ENCODE results near the gene PDCD2L.
A peak's percentile ranks its signal among the peaks of the same experiment; 100 is the strongest.
"Not testable (repeated sequence)": the region's sequence is repeated elsewhere in the genome, so short reads cannot be mapped to it uniquely, and the experiment has no call there.

The PDCD2L gene

DNA sequence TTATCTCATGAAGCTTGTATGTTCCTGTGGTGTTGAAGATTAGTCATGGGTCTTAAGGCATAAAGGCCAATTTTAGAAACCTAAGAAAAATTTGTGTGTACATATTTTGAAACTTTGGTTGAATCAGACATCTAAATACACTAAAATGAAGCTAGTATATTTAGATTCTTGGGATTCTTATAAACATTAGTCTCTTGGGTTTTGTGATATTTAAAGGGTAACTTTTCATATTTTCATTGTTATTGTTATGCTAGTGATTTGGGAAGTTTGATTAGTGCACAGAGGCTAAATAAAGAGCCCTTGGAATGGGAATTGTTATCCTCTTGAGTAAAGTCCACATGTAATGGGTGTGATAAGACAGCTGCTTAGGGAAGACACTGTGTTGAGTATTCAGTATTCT, 48.5 kb downstream of the PDCD2L start:
- Histone ChIP-seq H3K27me3 (replicated peaks in 2 of 5; ENCODE audit: control insufficient read depth in 4 of 5, insufficient read depth in 5 of 5, low read length in 4 of 5) (no peaks in the 10 kb centered on the region), H3K4me3 (ENCODE audit: control insufficient read depth in 1 of 7, extremely low read depth in 1 of 7, insufficient read depth in 4 of 7, low read depth in 2 of 7, low read length in 6 of 7) (no peak overlapping the region), H3K9me3 (ENCODE audit: control extremely low read depth in 1 of 5, control insufficient read depth in 4 of 5, insufficient read depth in 2 of 5, low read depth in 1 of 5, low read length in 4 of 5) (no peaks in the 10 kb centered on the region), H3K36me3 (ENCODE audit: control insufficient read depth in 4 of 4, insufficient read depth in 4 of 4, low read length in 3 of 4) (peaks cover 16 to 71% (median 49%) of the 10 kb centered on the region in 4 experiments), H3K27ac (ENCODE audit: insufficient read depth in 1 of 2, low read depth in 1 of 2, low read length in 2 of 2, poor library complexity in 1 of 2, severe bottlenecking in 2 of 2) (no peak overlapping the region), H3K4me1 (ENCODE audit: control extremely low read depth in 1 of 4, control insufficient read depth in 4 of 4, insufficient read depth in 4 of 4, low read length in 3 of 4) (no peaks in the 10 kb centered on the region)
- POLR2A ChIA-PET, result no interaction called here
- CTCF ChIA-PET, result interaction anchor here (0.8 to 1.3 kb wide), 3 partner anchors 8 to 21 kb away, joined by 3 to 5 read pairs (median 4); no protein-coding TSS in a partner anchor
- no peak for DNase-seq

- Histone ChIP-seq H3K36me3 (ENCODE audit: control insufficient read depth in 4 of 4, insufficient read depth in 4 of 4, low read length in 3 of 4) (peaks cover 22 to 71% (median 48%) of the 10 kb centered on the region in 4 experiments), H3K4me3 (ENCODE audit: control insufficient read depth in 1 of 7, extremely low read depth in 1 of 7, insufficient read depth in 4 of 7, low read depth in 2 of 7, low read length in 6 of 7) (no peak overlapping the region), H3K27ac (ENCODE audit: insufficient read depth in 1 of 2, low read depth in 1 of 2, low read length in 2 of 2, poor library complexity in 1 of 2, severe bottlenecking in 2 of 2) (peak overlapping the region in 1 of 2 experiments; percentile 36), H3K4me1 (ENCODE audit: control extremely low read depth in 1 of 4, control insufficient read depth in 4 of 4, insufficient read depth in 4 of 4, low read length in 3 of 4) (no peaks in the 10 kb centered on the region), H3K27me3 (replicated peaks in 2 of 5; ENCODE audit: control insufficient read depth in 4 of 5, insufficient read depth in 5 of 5, low read length in 4 of 5) (no peaks in the 10 kb centered on the region), H3K9me3 (ENCODE audit: control extremely low read depth in 1 of 5, control insufficient read depth in 4 of 5, insufficient read depth in 2 of 5, low read depth in 1 of 5, low read length in 4 of 5) (no peaks in the 10 kb centered on the region)
- WGBS (ENCODE audit: insufficient coverage), result 100% methylated on average over 2 of the region's 2 CpGs
- DNase-seq, result no peak
- ChIA-PET POLR2A (no interaction called here), CTCF (no interaction called here)
These were observed 49.9 kb downstream of the PDCD2L start for GRCh38 chr19:34454091-34454490.

GRCh38 chr19:34454685-34455084, 50.5 kb downstream of the PDCD2L start:
- Histone ChIP-seq H3K4me3 (ENCODE audit: control insufficient read depth in 1 of 7, extremely low read depth in 1 of 7, insufficient read depth in 4 of 7, low read depth in 2 of 7, low read length in 6 of 7) (no peak overlapping the region), H3K4me1 (ENCODE audit: control extremely low read depth in 1 of 4, control insufficient read depth in 4 of 4, insufficient read depth in 4 of 4, low read length in 3 of 4) (no peaks in the 10 kb centered on the region), H3K36me3 (ENCODE audit: control insufficient read depth in 4 of 4, insufficient read depth in 4 of 4, low read length in 3 of 4) (peaks cover 28 to 75% (median 50%) of the 10 kb centered on the region in 4 experiments), H3K27me3 (replicated peaks in 2 of 5; ENCODE audit: control insufficient read depth in 4 of 5, insufficient read depth in 5 of 5, low read length in 4 of 5) (no peaks in the 10 kb centered on the region), H3K9me3 (ENCODE audit: control extremely low read depth in 1 of 5, control insufficient read depth in 4 of 5, insufficient read depth in 2 of 5, low read depth in 1 of 5, low read length in 4 of 5) (no peaks in the 10 kb centered on the region), H3K27ac (ENCODE audit: insufficient read depth in 1 of 2, low read depth in 1 of 2, low read length in 2 of 2, poor library complexity in 1 of 2, severe bottlenecking in 2 of 2) (no peak overlapping the region)
- ChIA-PET POLR2A (no interaction called here), CTCF (no interaction called here)
- 92% methylated on average over 2 of the region's 3 CpGs for WGBS (ENCODE audit: insufficient coverage)
- no peak for DNase-seq

DNA sequence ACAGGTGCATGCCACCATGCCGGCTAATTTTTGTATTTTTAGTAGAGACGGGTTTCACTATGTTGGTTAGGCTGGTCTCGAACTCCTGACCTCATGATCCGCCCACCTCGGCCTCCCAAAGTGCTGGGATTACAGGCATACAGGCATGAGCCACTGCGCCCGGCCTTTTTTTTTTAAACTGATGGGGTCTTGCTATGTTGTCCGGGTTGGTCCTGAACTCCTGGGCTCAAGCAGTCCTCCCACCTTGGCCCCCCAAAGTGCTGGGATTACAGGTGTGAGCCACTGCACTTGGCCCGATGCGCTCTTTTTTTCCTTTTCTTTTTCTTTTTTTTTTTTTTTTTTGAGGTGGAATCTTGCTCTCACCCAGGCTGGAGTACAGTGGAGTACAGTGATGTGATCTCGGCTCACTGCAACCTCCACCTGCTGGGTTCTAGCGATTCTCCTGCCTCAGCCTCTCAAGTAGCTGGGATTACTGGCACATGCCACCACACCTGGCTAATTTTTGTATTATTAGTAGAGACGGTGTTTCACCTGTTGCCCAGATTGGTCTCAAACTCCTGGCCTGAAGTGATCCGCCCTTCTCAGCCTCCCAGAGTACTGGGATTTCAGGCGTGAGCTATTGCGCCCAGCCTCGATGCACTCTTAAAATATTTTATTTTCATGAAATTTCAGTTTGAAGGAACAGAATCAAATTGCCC, 51.7 kb downstream of the PDCD2L start:
- H3K4me3 ChIP-seq (ENCODE audit: control insufficient read depth in 1 of 7, extremely low read depth in 1 of 7, insufficient read depth in 4 of 7, low read depth in 2 of 7, low read length in 6 of 7); POLR2A ChIA-PET; H3K27me3 ChIP-seq (replicated peaks in 2 of 5; ENCODE audit: control insufficient read depth in 4 of 5, insufficient read depth in 5 of 5, low read length in 4 of 5); H3K9me3 ChIP-seq (ENCODE audit: control extremely low read depth in 1 of 5, control insufficient read depth in 4 of 5, insufficient read depth in 2 of 5, low read depth in 1 of 5, low read length in 4 of 5); H3K27ac ChIP-seq (ENCODE audit: insufficient read depth in 1 of 2, low read depth in 1 of 2, low read length in 2 of 2, poor library complexity in 1 of 2, severe bottlenecking in 2 of 2); H3K4me1 ChIP-seq (ENCODE audit: control extremely low read depth in 1 of 4, control insufficient read depth in 4 of 4, insufficient read depth in 4 of 4, low read length in 3 of 4); DNase-seq: not testable (repeated sequence)
- CTCF ChIA-PET, result interaction anchor here (0.7 kb wide), 1 partner anchor 29 kb away, joined by 3 read pairs; no protein-coding TSS in a partner anchor
- H3K36me3 ChIP-seq (ENCODE audit: control insufficient read depth in 4 of 4, insufficient read depth in 4 of 4, low read length in 3 of 4), result peaks cover 34 to 75% (median 55%) of the 10 kb centered on the region in 4 experiments
- WGBS (ENCODE audit: insufficient coverage), result 94% methylated on average over 5 of the region's 17 CpGs

DNA sequence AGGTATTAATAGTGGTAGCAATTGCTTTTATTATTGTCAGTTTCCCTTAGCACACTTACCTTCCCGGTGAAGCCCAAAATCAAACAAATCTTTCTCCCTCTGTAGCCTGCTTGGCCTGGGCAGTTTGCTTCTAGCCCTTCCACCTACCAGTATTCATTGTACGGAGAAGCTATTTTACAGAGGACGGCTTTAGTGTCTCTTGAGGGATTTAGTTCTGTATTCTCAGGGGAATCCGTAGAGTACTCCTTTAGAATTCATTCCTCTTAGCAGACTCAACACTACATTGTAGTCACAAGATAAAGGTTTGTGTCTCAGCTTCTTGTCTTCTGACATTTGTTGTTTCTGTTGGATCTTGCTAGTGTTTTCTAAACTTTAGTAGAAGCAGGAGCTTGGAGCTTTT, 53.2 kb downstream of the PDCD2L start:
- Histone ChIP-seq H3K4me1 (ENCODE audit: control extremely low read depth in 1 of 4, control insufficient read depth in 4 of 4, insufficient read depth in 4 of 4, low read length in 3 of 4) (no peaks in the 10 kb centered on the region), H3K27ac (ENCODE audit: insufficient read depth in 1 of 2, low read depth in 1 of 2, low read length in 2 of 2, poor library complexity in 1 of 2, severe bottlenecking in 2 of 2) (no peak overlapping the region), H3K36me3 (ENCODE audit: control insufficient read depth in 4 of 4, insufficient read depth in 4 of 4, low read length in 3 of 4) (peaks cover 37 to 80% (median 60%) of the 10 kb centered on the region in 4 experiments), H3K9me3 (ENCODE audit: control extremely low read depth in 1 of 5, control insufficient read depth in 4 of 5, insufficient read depth in 2 of 5, low read depth in 1 of 5, low read length in 4 of 5) (no peaks in the 10 kb centered on the region), H3K27me3 (replicated peaks in 2 of 5; ENCODE audit: control insufficient read depth in 4 of 5, insufficient read depth in 5 of 5, low read length in 4 of 5) (no peaks in the 10 kb centered on the region), H3K4me3 (ENCODE audit: control insufficient read depth in 1 of 7, extremely low read depth in 1 of 7, insufficient read depth in 4 of 7, low read depth in 2 of 7, low read length in 6 of 7) (no peak overlapping the region)
- ChIA-PET CTCF (interaction anchor here (1.0 to 1.1 kb wide), 2 partner anchors 14 to 26 kb away, joined by 3 to 4 read pairs; no protein-coding TSS in a partner anchor), POLR2A (interaction anchor here (0.6 kb wide), 1 partner anchor 40 kb away, joined by 3 read pairs; no protein-coding TSS in a partner anchor)
- no peak for DNase-seq
- no CpG with 5 or more reads among the region's 4 CpGs for WGBS (ENCODE audit: insufficient coverage)

DNA sequence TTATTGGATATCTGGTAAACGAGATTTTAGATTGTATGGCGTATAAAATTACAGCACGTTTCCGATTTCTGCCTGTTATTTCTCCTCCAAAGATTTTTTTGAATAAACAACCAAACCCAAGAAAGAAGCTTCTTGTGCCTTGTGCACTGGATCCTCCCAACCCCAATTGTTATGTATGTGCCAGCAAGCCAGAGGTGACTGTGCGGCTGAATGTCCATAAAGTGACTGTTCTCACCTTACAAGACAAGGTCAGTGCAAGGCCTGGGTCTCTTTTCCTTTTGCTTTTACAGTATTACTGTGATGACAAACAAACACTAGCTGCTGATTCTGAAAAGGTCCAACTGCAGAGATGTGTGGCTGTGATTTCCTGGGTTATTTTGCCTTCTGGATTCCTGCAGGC, 54.5 kb downstream of the PDCD2L start:
- Histone ChIP-seq H3K4me1 (ENCODE audit: control extremely low read depth in 1 of 4, control insufficient read depth in 4 of 4, insufficient read depth in 4 of 4, low read length in 3 of 4) (no peaks in the 10 kb centered on the region), H3K27ac (ENCODE audit: insufficient read depth in 1 of 2, low read depth in 1 of 2, low read length in 2 of 2, poor library complexity in 1 of 2, severe bottlenecking in 2 of 2) (no peak overlapping the region), H3K9me3 (ENCODE audit: control extremely low read depth in 1 of 5, control insufficient read depth in 4 of 5, insufficient read depth in 2 of 5, low read depth in 1 of 5, low read length in 4 of 5) (no peaks in the 10 kb centered on the region), H3K27me3 (replicated peaks in 2 of 5; ENCODE audit: control insufficient read depth in 4 of 5, insufficient read depth in 5 of 5, low read length in 4 of 5) (no peaks in the 10 kb centered on the region), H3K36me3 (ENCODE audit: control insufficient read depth in 4 of 4, insufficient read depth in 4 of 4, low read length in 3 of 4) (peaks cover 35 to 81% (median 59%) of the 10 kb centered on the region in 4 experiments), H3K4me3 (ENCODE audit: control insufficient read depth in 1 of 7, extremely low read depth in 1 of 7, insufficient read depth in 4 of 7, low read depth in 2 of 7, low read length in 6 of 7) (no peak overlapping the region)
- ChIA-PET POLR2A (no interaction called here), CTCF (interaction anchor here (0.8 kb wide), 1 partner anchor 31 kb away, joined by 3 read pairs; no protein-coding TSS in a partner anchor)
- WGBS (ENCODE audit: insufficient coverage), result 94% methylated on average over 3 of the region's 5 CpGs
- DNase-seq, result no peak

GRCh38 chr19:34459614-34460013, 55.4 kb downstream of the PDCD2L start:
- peaks cover 37 to 78% (median 59%) of the 10 kb centered on the region in 4 experiments for H3K36me3 ChIP-seq (ENCODE audit: control insufficient read depth in 4 of 4, insufficient read depth in 4 of 4, low read length in 3 of 4)
- DNase-seq, result no peak
- ChIA-PET CTCF (no interaction called here), POLR2A (no interaction called here)
- H3K4me1 ChIP-seq (ENCODE audit: control extremely low read depth in 1 of 4, control insufficient read depth in 4 of 4, insufficient read depth in 4 of 4, low read length in 3 of 4), result no peaks in the 10 kb centered on the region
- H3K27me3 ChIP-seq (replicated peaks in 2 of 5; ENCODE audit: control insufficient read depth in 4 of 5, insufficient read depth in 5 of 5, low read length in 4 of 5), result no peaks in the 10 kb centered on the region
- H3K4me3 ChIP-seq (ENCODE audit: control insufficient read depth in 1 of 7, extremely low read depth in 1 of 7, insufficient read depth in 4 of 7, low read depth in 2 of 7, low read length in 6 of 7), result no peak overlapping the region
- H3K9me3 ChIP-seq (ENCODE audit: control extremely low read depth in 1 of 5, control insufficient read depth in 4 of 5, insufficient read depth in 2 of 5, low read depth in 1 of 5, low read length in 4 of 5), result no peaks in the 10 kb centered on the region
- H3K27ac ChIP-seq (ENCODE audit: insufficient read depth in 1 of 2, low read depth in 1 of 2, low read length in 2 of 2, poor library complexity in 1 of 2, severe bottlenecking in 2 of 2), result no peak overlapping the region
- 100% methylated on average over 1 of the region's 2 CpGs for WGBS (ENCODE audit: insufficient coverage)
